ENCODE results near the gene EXD1.
"Not testable (repeated sequence)": the region's sequence is repeated elsewhere in the genome, so short reads cannot be mapped to it uniquely, and the experiment has no call there.

EXD1 gene

GRCh38 chr15:41260924-41261323 is 30.4 kb upstream of the EXD1 start:
- not testable (repeated sequence) for DNase-seq; H3K4me1 ChIP-seq (ENCODE audit: control insufficient read depth, insufficient read depth, low read depth, low read length); H3K14ac ChIP-seq (ENCODE audit: low read length in 2 of 2); H3K27me3 ChIP-seq (ENCODE audit: control insufficient read depth in 1 of 2, insufficient read depth in 1 of 2, low read length in 2 of 2); H3K18ac ChIP-seq (ENCODE audit: low read depth in 1 of 2, low read length in 2 of 2); H3K79me1 ChIP-seq (replicated peaks; ENCODE audit: low read length, poor library complexity, severe bottlenecking); H4K91ac ChIP-seq (ENCODE audit: low read length); H3K23ac ChIP-seq (ENCODE audit: low read length in 2 of 2); H3K27ac ChIP-seq (ENCODE audit: low read length, poor library complexity, severe bottlenecking); H2BK5ac ChIP-seq (ENCODE audit: low read depth, low read length, poor library complexity, severe bottlenecking); H2AK5ac ChIP-seq (ENCODE audit: low read length, severe bottlenecking); H2AFZ ChIP-seq (ENCODE audit: low read depth, low read length); H2BK120ac ChIP-seq (ENCODE audit: low read depth, low read length); H3K9ac ChIP-seq (ENCODE audit: low read length); H3K4me2 ChIP-seq (ENCODE audit: low read length, poor library complexity, severe bottlenecking); H3K9me3 ChIP-seq (ENCODE audit: control insufficient read depth, low read length); H2BK15ac ChIP-seq (ENCODE audit: low read depth, poor library complexity, severe bottlenecking); H4K8ac ChIP-seq (ENCODE audit: low read length); H3K4me3 ChIP-seq (ENCODE audit: insufficient read depth in 1 of 2, low read depth in 1 of 2, low read length in 2 of 2); H2BK12ac ChIP-seq (ENCODE audit: low read length in 2 of 2); H3K4ac ChIP-seq (ENCODE audit: low read depth in 1 of 2, low read length in 2 of 2)
- peaks cover 16 to 44% of the 10 kb centered on the region in 2 experiments for H3K36me3 ChIP-seq (ENCODE audit: control insufficient read depth in 1 of 2, insufficient read depth in 2 of 2, low read depth in 1 of 2, low read length in 2 of 2)
- WGBS, result over 99% methylated on average over 6 of the region's 7 CpGs

- H3K4me1 ChIP-seq (ENCODE audit: control insufficient read depth, insufficient read depth, low read depth, low read length), result no peaks in the 10 kb centered on the region
- no peaks in the 10 kb centered on the region for H3K9me3 ChIP-seq (ENCODE audit: control insufficient read depth, low read length)
- no peak overlapping the region for H3K4me3 ChIP-seq (ENCODE audit: insufficient read depth in 1 of 2, low read depth in 1 of 2, low read length in 2 of 2)
- no peaks in the 10 kb centered on the region for H3K27me3 ChIP-seq (ENCODE audit: control insufficient read depth in 1 of 2, insufficient read depth in 1 of 2, low read length in 2 of 2)
- no peak for DNase-seq
- no peak overlapping the region for H3K23ac ChIP-seq (ENCODE audit: low read length in 2 of 2)
- H4K91ac ChIP-seq (ENCODE audit: low read length), result no peak overlapping the region
- H3K4ac ChIP-seq (ENCODE audit: low read depth in 1 of 2, low read length in 2 of 2), result no peak overlapping the region
- no peak overlapping the region for H3K27ac ChIP-seq (ENCODE audit: low read length, poor library complexity, severe bottlenecking)
- H2BK5ac ChIP-seq (ENCODE audit: low read depth, low read length, poor library complexity, severe bottlenecking), result no peak overlapping the region
- no peak overlapping the region for H3K18ac ChIP-seq (ENCODE audit: low read depth in 1 of 2, low read length in 2 of 2)
- H2BK12ac ChIP-seq (ENCODE audit: low read length in 2 of 2), result no peak overlapping the region
- H2AK5ac ChIP-seq (ENCODE audit: low read length, severe bottlenecking), result no peak overlapping the region
- WGBS, result 92% methylated on average over 11 of the region's 12 CpGs
- no peak overlapping the region for H4K8ac ChIP-seq (ENCODE audit: low read length)
- H3K14ac ChIP-seq (ENCODE audit: low read length in 2 of 2), result peak overlapping the region in 1 of 2 experiments; percentile 14
- no peak overlapping the region for H3K4me2 ChIP-seq (ENCODE audit: low read length, poor library complexity, severe bottlenecking)
- H3K79me1 ChIP-seq (replicated peaks; ENCODE audit: low read length, poor library complexity, severe bottlenecking), result peaks cover 6% of the 10 kb centered on the region
- no peak overlapping the region for H3K9ac ChIP-seq (ENCODE audit: low read length)
- no peak overlapping the region for H2BK120ac ChIP-seq (ENCODE audit: low read depth, low read length)
- no peak overlapping the region for H2AFZ ChIP-seq (ENCODE audit: low read depth, low read length)
- no peak overlapping the region for H2BK15ac ChIP-seq (ENCODE audit: low read depth, poor library complexity, severe bottlenecking)
- peaks cover 13 to 43% of the 10 kb centered on the region in 2 experiments for H3K36me3 ChIP-seq (ENCODE audit: control insufficient read depth in 1 of 2, insufficient read depth in 2 of 2, low read depth in 1 of 2, low read length in 2 of 2)
These were observed 29.1 kb upstream of the EXD1 start for GRCh38 chr15:41259546-41260189.

- Histone ChIP-seq H4K8ac (ENCODE audit: low read length) (no peak overlapping the region), H2BK120ac (ENCODE audit: low read depth, low read length) (no peak overlapping the region), H3K79me1 (replicated peaks; ENCODE audit: low read length, poor library complexity, severe bottlenecking) (peaks cover 6% of the 10 kb centered on the region), H3K4me3 (ENCODE audit: insufficient read depth in 1 of 2, low read depth in 1 of 2, low read length in 2 of 2) (no peak overlapping the region), H2AK5ac (ENCODE audit: low read length, severe bottlenecking) (no peak overlapping the region), H3K4me2 (ENCODE audit: low read length, poor library complexity, severe bottlenecking) (no peak overlapping the region), H2BK5ac (ENCODE audit: low read depth, low read length, poor library complexity, severe bottlenecking) (no peak overlapping the region), H4K91ac (ENCODE audit: low read length) (no peak overlapping the region), H3K23ac (ENCODE audit: low read length in 2 of 2) (no peak overlapping the region), H3K27ac (ENCODE audit: low read length, poor library complexity, severe bottlenecking) (no peak overlapping the region), H2AFZ (ENCODE audit: low read depth, low read length) (no peak overlapping the region), H3K9me3 (ENCODE audit: control insufficient read depth, low read length) (no peaks in the 10 kb centered on the region), H3K9ac (ENCODE audit: low read length) (no peak overlapping the region), H3K14ac (ENCODE audit: low read length in 2 of 2) (no peak overlapping the region), H3K27me3 (ENCODE audit: control insufficient read depth in 1 of 2, insufficient read depth in 1 of 2, low read length in 2 of 2) (no peaks in the 10 kb centered on the region), H2BK12ac (ENCODE audit: low read length in 2 of 2) (no peak overlapping the region), H3K4me1 (ENCODE audit: control insufficient read depth, insufficient read depth, low read depth, low read length) (no peaks in the 10 kb centered on the region), H3K36me3 (ENCODE audit: control insufficient read depth in 1 of 2, insufficient read depth in 2 of 2, low read depth in 1 of 2, low read length in 2 of 2) (peaks cover 8 to 44% of the 10 kb centered on the region in 2 experiments), H3K4ac (ENCODE audit: low read depth in 1 of 2, low read length in 2 of 2) (no peak overlapping the region), H3K18ac (ENCODE audit: low read depth in 1 of 2, low read length in 2 of 2) (no peak overlapping the region), H2BK15ac (ENCODE audit: low read depth, poor library complexity, severe bottlenecking) (no peak overlapping the region)
- peak; percentile 74 for DNase-seq
- WGBS, result 100% methylated on average over 2 of the region's 3 CpGs
These were observed 28.4 kb upstream of the EXD1 start for GRCh38 chr15:41258750-41259471.

GRCh38 chr15:41256577-41257038 is 26.1 kb upstream of the EXD1 start:
- no peak overlapping the region for H2BK15ac ChIP-seq (ENCODE audit: low read depth, poor library complexity, severe bottlenecking)
- H3K14ac ChIP-seq (ENCODE audit: low read length in 2 of 2), result no peak overlapping the region
- no peak overlapping the region for H2AK5ac ChIP-seq (ENCODE audit: low read length, severe bottlenecking)
- no peaks in the 10 kb centered on the region for H3K4me1 ChIP-seq (ENCODE audit: control insufficient read depth, insufficient read depth, low read depth, low read length)
- H3K9ac ChIP-seq (ENCODE audit: low read length), result no peak overlapping the region
- no peak overlapping the region for H2BK12ac ChIP-seq (ENCODE audit: low read length in 2 of 2)
- no peak overlapping the region for H3K27ac ChIP-seq (ENCODE audit: low read length, poor library complexity, severe bottlenecking)
- H3K4ac ChIP-seq (ENCODE audit: low read depth in 1 of 2, low read length in 2 of 2), result no peak overlapping the region
- H4K8ac ChIP-seq (ENCODE audit: low read length), result no peak overlapping the region
- peaks cover 12% of the 10 kb centered on the region for H3K79me1 ChIP-seq (replicated peaks; ENCODE audit: low read length, poor library complexity, severe bottlenecking)
- WGBS, result 100% methylated on average over 5 of the region's 5 CpGs
- no peak overlapping the region for H3K4me2 ChIP-seq (ENCODE audit: low read length, poor library complexity, severe bottlenecking)
- H2BK5ac ChIP-seq (ENCODE audit: low read depth, low read length, poor library complexity, severe bottlenecking), result no peak overlapping the region
- no peak overlapping the region for H4K91ac ChIP-seq (ENCODE audit: low read length)
- no peak overlapping the region for H3K18ac ChIP-seq (ENCODE audit: low read depth in 1 of 2, low read length in 2 of 2)
- H2AFZ ChIP-seq (ENCODE audit: low read depth, low read length), result no peak overlapping the region
- H3K9me3 ChIP-seq (ENCODE audit: control insufficient read depth, low read length), result no peaks in the 10 kb centered on the region
- no peak overlapping the region for H3K4me3 ChIP-seq (ENCODE audit: insufficient read depth in 1 of 2, low read depth in 1 of 2, low read length in 2 of 2)
- no peak overlapping the region for H3K23ac ChIP-seq (ENCODE audit: low read length in 2 of 2)
- H3K36me3 ChIP-seq (ENCODE audit: control insufficient read depth in 1 of 2, insufficient read depth in 2 of 2, low read depth in 1 of 2, low read length in 2 of 2), result peaks cover 11 to 32% of the 10 kb centered on the region in 2 experiments
- no peaks in the 10 kb centered on the region for H3K27me3 ChIP-seq (ENCODE audit: control insufficient read depth in 1 of 2, insufficient read depth in 1 of 2, low read length in 2 of 2)
- DNase-seq, result no peak
- no peak overlapping the region for H2BK120ac ChIP-seq (ENCODE audit: low read depth, low read length)

Measured in mesenchymal stem cell (in vitro differentiated cells and primary cell).